BE2C (cell line): ENCODE measurements around the gene TTC21B.

Source experiments
- DNase-seq: peaks from one replicate; pipeline ENCODE4 v3.0.0-alpha.2; 2020
- H3K27me3 ChIP-seq: fragments of 250-450 bp; sonication (Bioruptor Pico); 2 replicates; pipeline ENCODE4 v1.5.1; 2020; ENCODE audit warnings: mild to moderate bottlenecking
- H3K36me3 ChIP-seq: fragments of 250-450 bp; sonication (Bioruptor Pico); 2 replicates; pipeline ENCODE4 v1.5.1; 2020; ENCODE audit warnings: mild to moderate bottlenecking
- H3K4me1 ChIP-seq: fragments of 250-450 bp; sonication (Bioruptor Pico); 2 replicates; pipeline ENCODE4 v1.5.1; 2020
- H3K4me3 ChIP-seq: 2 replicates; pipeline ENCODE4 v1.5.1; 2011; ENCODE audit warnings: low read depth, low read length
- H3K9me3 ChIP-seq: fragments of 250-450 bp; sonication (Bioruptor Pico); 2 replicates; pipeline ENCODE4 v1.5.1; 2020
- TF ChIP-seq, protein P1 (sequence below): IDR thresholded peaks from 2 replicates; pipeline ENCODE4 v1.5.1; 2012; ENCODE audit warnings: mild to moderate bottlenecking, low read depth, low read length

TTC21B gene

DNA sequence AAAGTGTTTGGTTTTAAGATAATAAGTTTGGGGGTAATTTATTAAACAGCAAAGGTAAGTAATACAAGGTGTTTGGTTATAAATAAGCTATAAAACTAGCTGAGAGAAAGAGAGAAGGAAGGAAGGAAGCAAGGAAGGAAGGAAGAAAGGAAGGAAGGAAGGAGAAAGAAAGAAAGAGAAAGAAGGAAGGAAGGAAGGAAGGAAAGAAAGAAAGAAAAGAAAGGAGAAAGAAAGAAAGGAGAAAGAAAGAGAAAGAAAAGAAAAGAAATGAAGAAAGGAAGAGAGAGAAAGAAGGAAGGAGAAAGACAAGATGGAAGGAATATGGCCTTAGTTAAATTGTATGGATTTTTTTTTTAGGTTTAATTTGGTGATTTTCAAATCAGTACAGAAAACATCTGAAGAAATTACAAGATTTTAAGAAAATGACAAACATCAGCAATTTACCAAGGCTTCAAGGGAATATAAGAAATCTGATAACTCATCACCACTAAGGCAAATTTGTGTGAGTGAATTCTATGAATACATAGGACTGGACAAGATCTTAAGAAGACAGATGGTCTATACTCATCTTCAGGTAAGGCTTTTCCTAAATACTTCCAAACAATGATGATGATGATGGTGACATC is 113.1 kb downstream of the TTC21B start:
- no peaks in the 10 kb centered on the region for H3K9me3 ChIP-seq
- TF ChIP-seq, protein P1, sequence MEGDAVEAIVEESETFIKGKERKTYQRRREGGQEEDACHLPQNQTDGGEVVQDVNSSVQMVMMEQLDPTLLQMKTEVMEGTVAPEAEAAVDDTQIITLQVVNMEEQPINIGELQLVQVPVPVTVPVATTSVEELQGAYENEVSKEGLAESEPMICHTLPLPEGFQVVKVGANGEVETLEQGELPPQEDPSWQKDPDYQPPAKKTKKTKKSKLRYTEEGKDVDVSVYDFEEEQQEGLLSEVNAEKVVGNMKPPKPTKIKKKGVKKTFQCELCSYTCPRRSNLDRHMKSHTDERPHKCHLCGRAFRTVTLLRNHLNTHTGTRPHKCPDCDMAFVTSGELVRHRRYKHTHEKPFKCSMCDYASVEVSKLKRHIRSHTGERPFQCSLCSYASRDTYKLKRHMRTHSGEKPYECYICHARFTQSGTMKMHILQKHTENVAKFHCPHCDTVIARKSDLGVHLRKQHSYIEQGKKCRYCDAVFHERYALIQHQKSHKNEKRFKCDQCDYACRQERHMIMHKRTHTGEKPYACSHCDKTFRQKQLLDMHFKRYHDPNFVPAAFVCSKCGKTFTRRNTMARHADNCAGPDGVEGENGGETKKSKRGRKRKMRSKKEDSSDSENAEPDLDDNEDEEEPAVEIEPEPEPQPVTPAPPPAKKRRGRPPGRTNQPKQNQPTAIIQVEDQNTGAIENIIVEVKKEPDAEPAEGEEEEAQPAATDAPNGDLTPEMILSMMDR, result no peak
- no peak overlapping the region for H3K4me3 ChIP-seq
- no peaks in the 10 kb centered on the region for H3K27me3 ChIP-seq
- no peaks in the 10 kb centered on the region for H3K4me1 ChIP-seq
- no peaks in the 10 kb centered on the region for H3K36me3 ChIP-seq
- no peak for DNase-seq

DNA sequence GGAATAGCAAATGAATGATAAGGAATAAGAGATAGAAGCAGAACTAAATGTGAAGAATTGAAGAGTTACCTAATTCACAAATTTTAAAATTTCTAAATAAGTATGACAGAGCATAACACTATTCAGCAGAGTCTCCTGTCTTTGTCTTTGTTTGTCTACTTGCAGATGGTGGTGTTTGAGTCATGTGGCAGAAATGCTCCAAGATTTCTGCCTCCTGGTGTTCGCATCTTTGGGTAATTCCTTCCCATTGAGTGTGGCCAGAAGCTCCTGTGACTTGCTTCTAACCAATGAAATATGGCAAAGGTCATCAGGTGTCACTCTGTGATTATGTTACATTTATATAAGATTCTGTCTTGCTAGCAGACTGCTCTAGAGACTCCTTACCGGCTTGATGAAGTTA is 114.0 kb downstream of the TTC21B start:
- Histone ChIP-seq H3K27me3 (no peaks in the 10 kb centered on the region), H3K4me3 (no peak overlapping the region), H3K36me3 (no peaks in the 10 kb centered on the region), H3K4me1 (no peaks in the 10 kb centered on the region), H3K9me3 (no peaks in the 10 kb centered on the region)
- TF ChIP-seq, protein P1, result no peak
- no peak for DNase-seq

- peak; percentile 12 for DNase-seq
- no peaks in the 10 kb centered on the region for H3K27me3 ChIP-seq
- H3K4me3 ChIP-seq, result no peak overlapping the region
- TF ChIP-seq, protein P1, result no peak
- no peaks in the 10 kb centered on the region for H3K4me1 ChIP-seq
- no peaks in the 10 kb centered on the region for H3K9me3 ChIP-seq
- no peaks in the 10 kb centered on the region for H3K36me3 ChIP-seq
Measured at GRCh38 chr2:165837122-165837521, 116.5 kb downstream of the TTC21B start.

DNA sequence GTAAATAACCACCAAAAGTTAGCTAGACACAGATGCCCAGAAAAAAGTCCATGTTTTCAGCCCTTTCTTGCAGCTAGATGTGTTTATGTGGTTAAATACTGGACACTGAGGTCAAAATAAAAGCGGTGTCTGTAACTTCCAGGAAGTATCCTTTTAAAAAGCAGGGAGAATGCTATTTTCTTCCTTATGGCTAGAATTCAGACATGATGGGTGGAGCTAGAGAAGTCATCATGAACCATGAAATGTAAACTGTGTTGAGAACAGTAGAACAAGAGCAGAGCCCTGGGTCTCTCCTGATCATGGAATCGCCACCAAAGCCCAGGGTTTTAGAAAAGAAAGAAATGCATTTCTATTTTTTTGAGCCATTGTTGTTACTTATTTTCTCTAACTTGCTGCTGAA is 118.2 kb downstream of the TTC21B start:
- H3K27me3 ChIP-seq, result no peaks in the 10 kb centered on the region
- TF ChIP-seq, protein P1, result no peak
- H3K9me3 ChIP-seq, result no peaks in the 10 kb centered on the region
- no peaks in the 10 kb centered on the region for H3K4me1 ChIP-seq
- no peaks in the 10 kb centered on the region for H3K36me3 ChIP-seq
- no peak overlapping the region for H3K4me3 ChIP-seq
- DNase-seq, result no peak

- H3K9me3 ChIP-seq, result no peaks in the 10 kb centered on the region
- H3K27me3 ChIP-seq, result no peaks in the 10 kb centered on the region
- no peak for DNase-seq
- H3K4me3 ChIP-seq, result no peak overlapping the region
- H3K36me3 ChIP-seq, result no peaks in the 10 kb centered on the region
- no peaks in the 10 kb centered on the region for H3K4me1 ChIP-seq
- TF ChIP-seq, protein P1, result no peak
Measured at GRCh38 chr2:165833156-165833555, 120.4 kb downstream of the TTC21B start.

GRCh38 chr2:165827921-165828276 is 125.7 kb downstream of the TTC21B start:
- no peaks in the 10 kb centered on the region for H3K9me3 ChIP-seq
- no peaks in the 10 kb centered on the region; the same call in 1 of the 2 replicates for H3K4me1 ChIP-seq
- DNase-seq, result no peak
- no peaks in the 10 kb centered on the region for H3K27me3 ChIP-seq
- H3K4me3 ChIP-seq, result no peak overlapping the region
- H3K36me3 ChIP-seq, result no peaks in the 10 kb centered on the region
- TF ChIP-seq, protein P1, result no peak
